ENCODE results near the gene UBE4B. TPM values are rescaled to one million over a fixed set of nuclear protein-coding genes. Genes with fewer than 3 reads are reported as not detected.

Gene UBE4B
- total and polyA plus RNA-seq, 2 of the 13 experiments (the other 11 are each of a cell fraction or from before 2014, with no cell fraction given): 15.2 to 24.8 TPM

DNA sequence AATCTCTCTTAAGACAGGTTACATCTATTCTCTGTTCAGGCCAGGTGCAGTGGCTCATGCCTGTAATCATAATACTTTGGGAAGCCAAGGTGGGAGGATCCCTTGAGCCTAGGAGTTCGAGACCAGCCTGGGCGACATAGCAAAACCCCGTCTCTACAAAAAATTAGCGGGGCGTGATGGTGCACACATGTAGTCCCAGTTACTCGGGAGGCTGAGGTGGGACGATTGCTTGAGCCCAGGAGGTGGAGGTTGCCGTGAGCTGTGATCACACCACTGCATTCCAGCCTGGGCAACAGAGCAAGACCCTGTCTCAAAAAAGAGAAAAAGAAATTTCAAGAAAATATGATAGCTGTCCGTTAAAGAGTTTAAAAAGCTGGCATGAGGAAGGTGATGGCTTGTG lies 43.0 kb downstream of the UBE4B start (continued):
- no peak for TF ChIP-seq TAF15 (IDR thresholded peaks at IDR 0.05; ENCODE audit: low read depth, low read length, poor library complexity, severe bottlenecking)
- TF ChIP-seq, protein P1, sequence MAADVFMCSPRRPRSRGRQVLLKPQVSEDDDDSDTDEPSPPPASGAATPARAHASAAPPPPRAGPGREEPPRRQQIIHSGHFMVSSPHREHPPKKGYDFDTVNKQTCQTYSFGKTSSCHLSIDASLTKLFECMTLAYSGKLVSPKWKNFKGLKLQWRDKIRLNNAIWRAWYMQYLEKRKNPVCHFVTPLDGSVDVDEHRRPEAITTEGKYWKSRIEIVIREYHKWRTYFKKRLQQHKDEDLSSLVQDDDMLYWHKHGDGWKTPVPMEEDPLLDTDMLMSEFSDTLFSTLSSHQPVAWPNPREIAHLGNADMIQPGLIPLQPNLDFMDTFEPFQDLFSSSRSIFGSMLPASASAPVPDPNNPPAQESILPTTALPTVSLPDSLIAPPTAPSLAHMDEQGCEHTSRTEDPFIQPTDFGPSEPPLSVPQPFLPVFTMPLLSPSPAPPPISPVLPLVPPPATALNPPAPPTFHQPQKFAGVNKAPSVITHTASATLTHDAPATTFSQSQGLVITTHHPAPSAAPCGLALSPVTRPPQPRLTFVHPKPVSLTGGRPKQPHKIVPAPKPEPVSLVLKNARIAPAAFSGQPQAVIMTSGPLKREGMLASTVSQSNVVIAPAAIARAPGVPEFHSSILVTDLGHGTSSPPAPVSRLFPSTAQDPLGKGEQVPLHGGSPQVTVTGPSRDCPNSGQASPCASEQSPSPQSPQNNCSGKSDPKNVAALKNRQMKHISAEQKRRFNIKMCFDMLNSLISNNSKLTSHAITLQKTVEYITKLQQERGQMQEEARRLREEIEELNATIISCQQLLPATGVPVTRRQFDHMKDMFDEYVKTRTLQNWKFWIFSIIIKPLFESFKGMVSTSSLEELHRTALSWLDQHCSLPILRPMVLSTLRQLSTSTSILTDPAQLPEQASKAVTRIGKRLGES (CRISPR knock-in tag; IDR thresholded peaks at IDR 0.05; ENCODE audit: borderline replicate concordance): no peak

- no TSS peak for BruUV-seq (replicated peaks)
- Histone ChIP-seq H3K27ac (ENCODE audit: extremely low read length, insufficient read depth, low read length) (no peak overlapping the region), H3K36me3 (replicated peaks in 1 of 2; ENCODE audit: control insufficient read depth in 1 of 2, insufficient read depth in 2 of 2, low read length in 2 of 2) (peaks cover 6 to 37% of the 10 kb centered on the region in 2 experiments), H3K9ac (ENCODE audit: insufficient read depth, low read depth, low read length) (no peak overlapping the region), H3K4me1 (ENCODE audit: insufficient read depth, low read length) (peaks cover 5% of the 10 kb centered on the region; the same call in 1 of the 2 replicates), H3K9me3 (ENCODE audit: low read length) (no peaks in the 10 kb centered on the region), H2AFZ (ENCODE audit: low read length) (no peak overlapping the region), H3K4me2 (ENCODE audit: low read depth, low read length) (no peak overlapping the region), H3K79me2 (ENCODE audit: insufficient read depth, low read length) (peaks cover 5% of the 10 kb centered on the region), H3K27me3 (ENCODE audit: control insufficient read depth in 1 of 2, insufficient read depth in 2 of 2, low read length in 2 of 2) (no peaks in the 10 kb centered on the region), H4K20me1 (ENCODE audit: insufficient read depth, low read length) (no peaks in the 10 kb centered on the region), H3K4me3 (replicated peaks in 1 of 3; ENCODE audit: insufficient read depth in 1 of 3, low read depth in 2 of 3, low read length in 3 of 3) (no peak overlapping the region)
- ChIA-PET POLR2A (no interaction called here), CTCF (ENCODE audit: low intra/inter-chr PET ratio, low total read pairs) (no interaction called here)
- DNase-seq (ENCODE audit: low spot score): no peak
- intact Hi-C loops (cut with micrococcal nuclease; ENCODE audit: unreplicated experiment): no loop called here
- WGBS (ENCODE audit: low lambda C conversion rate): 96% methylated on average over 4 of the region's 4 CpGs
- TF ChIP-seq ZNF816 (CRISPR knock-in tag; IDR thresholded peaks at IDR 0.05; ENCODE audit: borderline replicate concordance) (no peak), CENPT (CRISPR knock-in tag; IDR thresholded peaks at IDR 0.05; ENCODE audit: low read depth) (no peak), ZNF879 (CRISPR knock-in tag; IDR thresholded peaks at IDR 0.05) (no peak), ZNF160 (CRISPR knock-in tag; IDR thresholded peaks at IDR 0.05) (no peak), SATB2 (CRISPR knock-in tag; IDR thresholded peaks at IDR 0.05) (no peak), TOE1 (CRISPR knock-in tag; IDR thresholded peaks at IDR 0.05) (no peak), ZNF839 (CRISPR knock-in tag; IDR thresholded peaks at IDR 0.05; ENCODE audit: borderline replicate concordance) (no peak), ZNF431 (CRISPR knock-in tag; IDR thresholded peaks at IDR 0.05; ENCODE audit: borderline replicate concordance, low read depth) (no peak), ZFP91 (CRISPR knock-in tag; IDR thresholded peaks at IDR 0.05; ENCODE audit: borderline replicate concordance) (no peak), MTA1 (CRISPR knock-in tag; IDR thresholded peaks at IDR 0.05; ENCODE audit: borderline replicate concordance) (no peak)
- TF ChIP-seq, protein P2, sequence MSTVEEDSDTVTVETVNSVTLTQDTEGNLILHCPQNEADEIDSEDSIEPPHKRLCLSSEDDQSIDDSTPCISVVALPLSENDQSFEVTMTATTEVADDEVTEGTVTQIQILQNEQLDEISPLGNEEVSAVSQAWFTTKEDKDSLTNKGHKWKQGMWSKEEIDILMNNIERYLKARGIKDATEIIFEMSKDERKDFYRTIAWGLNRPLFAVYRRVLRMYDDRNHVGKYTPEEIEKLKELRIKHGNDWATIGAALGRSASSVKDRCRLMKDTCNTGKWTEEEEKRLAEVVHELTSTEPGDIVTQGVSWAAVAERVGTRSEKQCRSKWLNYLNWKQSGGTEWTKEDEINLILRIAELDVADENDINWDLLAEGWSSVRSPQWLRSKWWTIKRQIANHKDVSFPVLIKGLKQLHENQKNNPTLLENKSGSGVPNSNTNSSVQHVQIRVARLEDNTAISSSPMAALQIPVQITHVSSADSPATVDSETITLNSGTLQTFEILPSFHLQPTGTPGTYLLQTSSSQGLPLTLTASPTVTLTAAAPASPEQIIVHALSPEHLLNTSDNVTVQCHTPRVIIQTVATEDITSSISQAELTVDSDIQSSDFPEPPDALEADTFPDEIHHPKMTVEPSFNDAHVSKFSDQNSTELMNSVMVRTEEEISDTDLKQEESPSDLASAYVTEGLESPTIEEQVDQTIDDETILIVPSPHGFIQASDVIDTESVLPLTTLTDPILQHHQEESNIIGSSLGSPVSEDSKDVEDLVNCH (CRISPR knock-in tag; IDR thresholded peaks at IDR 0.05): no peak
- TF ChIP-seq, protein P3, sequence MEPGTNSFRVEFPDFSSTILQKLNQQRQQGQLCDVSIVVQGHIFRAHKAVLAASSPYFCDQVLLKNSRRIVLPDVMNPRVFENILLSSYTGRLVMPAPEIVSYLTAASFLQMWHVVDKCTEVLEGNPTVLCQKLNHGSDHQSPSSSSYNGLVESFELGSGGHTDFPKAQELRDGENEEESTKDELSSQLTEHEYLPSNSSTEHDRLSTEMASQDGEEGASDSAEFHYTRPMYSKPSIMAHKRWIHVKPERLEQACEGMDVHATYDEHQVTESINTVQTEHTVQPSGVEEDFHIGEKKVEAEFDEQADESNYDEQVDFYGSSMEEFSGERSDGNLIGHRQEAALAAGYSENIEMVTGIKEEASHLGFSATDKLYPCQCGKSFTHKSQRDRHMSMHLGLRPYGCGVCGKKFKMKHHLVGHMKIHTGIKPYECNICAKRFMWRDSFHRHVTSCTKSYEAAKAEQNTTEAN (CRISPR knock-in tag; conservative IDR thresholded peaks at IDR 0.05): no peak
- ATAC-seq: no peak
- in situ Hi-C loops (cut with HindIII; ENCODE audit: extremely low pct_ligation_motif_present, low pct_unique_long_range_greater_than_20kb): no loop called here
- FAIRE-seq: no peak
These were observed 45.7 kb downstream of the UBE4B start for GRCh38 chr1:10078494-10078893.

Data from HepG2 (cell line).